ENCODE data around the gene BAIAP2.

The BAIAP2 gene

GRCh38 chr17:81034779-81035520 lies at the start of gene BAIAP2:
Gene BAIAP2 (plus strand): TSS chr17:81035151. CDS start chr17:81035255, 104 bp downstream.
- Mint-ChIP-seq H3K4me3 (peak within 1 kb of the TSS; percentile 69), H3K4me1 (peaks cover 28% of the 10 kb centered on the region), H3K9me3 (no peaks in the 10 kb centered on the region), H3K36me3 (peaks cover 6% of the 10 kb centered on the region), H3K27ac (peak within 1 kb of the TSS; percentile 45)
- peak; percentile 90 to 93 for DNase-seq (ENCODE audit: low spot score in 2 of 2)
- ATAC-seq = peak; percentile 83

- DNase-seq (ENCODE audit: low spot score in 2 of 2) = no peak
- H3K9me3 Mint-ChIP-seq = no peaks in the 10 kb centered on the region
- H3K27ac Mint-ChIP-seq = no peak overlapping the region
- peaks cover 6% of the 10 kb centered on the region for H3K4me1 Mint-ChIP-seq
- peaks cover 6% of the 10 kb centered on the region for H3K36me3 Mint-ChIP-seq
- no peak for ATAC-seq
- no peak overlapping the region for H3K4me3 Mint-ChIP-seq
Measured at GRCh38 chr17:80986046-80986445, 48.9 kb upstream of the BAIAP2 start.

- Mint-ChIP-seq H3K4me3 (no peak overlapping the region), H3K9me3 (no peaks in the 10 kb centered on the region), H3K36me3 (peaks cover 11% of the 10 kb centered on the region), H3K4me1 (peaks cover 6% of the 10 kb centered on the region), H3K27ac (no peak overlapping the region)
- no peak for DNase-seq (ENCODE audit: low spot score in 2 of 2)
- ATAC-seq = no peak
Measured at GRCh38 chr17:80986816-80987475, 48.0 kb upstream of the BAIAP2 start.

- H3K9me3 Mint-ChIP-seq = no peaks in the 10 kb centered on the region
- ATAC-seq = no peak
- H3K36me3 Mint-ChIP-seq = peaks cover 15% of the 10 kb centered on the region
- DNase-seq (ENCODE audit: low spot score in 2 of 2) = no peak
- H3K27ac Mint-ChIP-seq = no peak overlapping the region
- H3K4me1 Mint-ChIP-seq = peaks cover 8% of the 10 kb centered on the region
- no peak overlapping the region for H3K4me3 Mint-ChIP-seq
Measured at GRCh38 chr17:80987941-80988461, 47.0 kb upstream of the BAIAP2 start.

- peaks cover 15% of the 10 kb centered on the region for H3K4me1 Mint-ChIP-seq
- no peak overlapping the region for H3K27ac Mint-ChIP-seq
- H3K36me3 Mint-ChIP-seq = peaks cover 19% of the 10 kb centered on the region
- no peak for DNase-seq (ENCODE audit: low spot score in 2 of 2)
- peak overlapping the region; percentile 74 for H3K4me3 Mint-ChIP-seq
- H3K9me3 Mint-ChIP-seq = no peaks in the 10 kb centered on the region
- ATAC-seq = no peak
Measured at GRCh38 chr17:80989586-80989913, 45.4 kb upstream of the BAIAP2 start.

- H3K9me3 Mint-ChIP-seq = no peaks in the 10 kb centered on the region
- peak overlapping the region; percentile 95 for H3K27ac Mint-ChIP-seq
Measured at GRCh38 chr17:80990921-80991644, 43.9 kb upstream of the BAIAP2 start.

GRCh38 chr17:80991645-80992076 lies 43.3 kb upstream of the BAIAP2 start, which contains the start of gene CHMP6:
Gene CHMP6 (plus strand): TSS chr17:80991841. CDS start chr17:80991919, 78 bp downstream.
- DNase-seq (ENCODE audit: low spot score in 2 of 2) (peak; percentile 69 to 84), ATAC-seq (peak; percentile 82)
- Mint-ChIP-seq H3K9me3 (no peaks in the 10 kb centered on the region), H3K4me1 (peaks cover 15% of the 10 kb centered on the region), H3K4me3 (peak within 1 kb of the TSS; percentile 74), H3K27ac (peak within 1 kb of the TSS; percentile 95), H3K36me3 (peaks cover 30% of the 10 kb centered on the region)

More at GRCh38 chr17:80990921-80991644, 43.9 kb upstream of the BAIAP2 start:
- peaks cover 15% of the 10 kb centered on the region for H3K4me1 Mint-ChIP-seq
- ATAC-seq = no peak
- H3K4me3 Mint-ChIP-seq = peak overlapping the region; percentile 74
- no peak for DNase-seq (ENCODE audit: low spot score in 2 of 2)
- H3K36me3 Mint-ChIP-seq = peaks cover 24% of the 10 kb centered on the region

GRCh38 chr17:80992077-80992947 lies 42.6 kb upstream of the BAIAP2 start:
- Mint-ChIP-seq H3K36me3 (peaks cover 34% of the 10 kb centered on the region), H3K27ac (peak overlapping the region; percentile 83), H3K9me3 (no peaks in the 10 kb centered on the region), H3K4me1 (peaks cover 15% of the 10 kb centered on the region), H3K4me3 (peak overlapping the region; percentile 74)
- ATAC-seq (peak; percentile 44), DNase-seq (ENCODE audit: low spot score in 2 of 2) (peak in 1 of 2 donors; percentile 51)

GRCh38 chr17:80992948-80993624 lies 41.9 kb upstream of the BAIAP2 start:
- Mint-ChIP-seq H3K36me3 (peaks cover 34% of the 10 kb centered on the region), H3K9me3 (no peaks in the 10 kb centered on the region), H3K27ac (peak overlapping the region; percentile 83), H3K4me1 (peaks cover 15% of the 10 kb centered on the region), H3K4me3 (peak overlapping the region; percentile 59)
- DNase-seq (ENCODE audit: low spot score in 2 of 2) (no peak), ATAC-seq (no peak)

- peaks cover 40% of the 10 kb centered on the region for H3K36me3 Mint-ChIP-seq
- H3K9me3 Mint-ChIP-seq = no peaks in the 10 kb centered on the region
- no peak overlapping the region for H3K27ac Mint-ChIP-seq
- ATAC-seq (no peak), DNase-seq (ENCODE audit: low spot score in 2 of 2) (no peak)
- peaks cover 15% of the 10 kb centered on the region for H3K4me1 Mint-ChIP-seq
- H3K4me3 Mint-ChIP-seq = no peak overlapping the region
Measured at GRCh38 chr17:80995131-80995530, 39.8 kb upstream of the BAIAP2 start.

- H3K36me3 Mint-ChIP-seq = peaks cover 29% of the 10 kb centered on the region
- H3K4me1 Mint-ChIP-seq = peaks cover 10% of the 10 kb centered on the region
- ATAC-seq = no peak
- no peak overlapping the region for H3K4me3 Mint-ChIP-seq
- no peak for DNase-seq (ENCODE audit: low spot score in 2 of 2)
- no peaks in the 10 kb centered on the region for H3K9me3 Mint-ChIP-seq
- no peak overlapping the region for H3K27ac Mint-ChIP-seq
Measured at GRCh38 chr17:80996422-80997305, 38.3 kb upstream of the BAIAP2 start.

- H3K4me3 Mint-ChIP-seq = no peak overlapping the region
- peaks cover 29% of the 10 kb centered on the region for H3K36me3 Mint-ChIP-seq
- DNase-seq (ENCODE audit: low spot score in 2 of 2) = no peak
- H3K4me1 Mint-ChIP-seq = peaks cover 15% of the 10 kb centered on the region
- H3K9me3 Mint-ChIP-seq = no peaks in the 10 kb centered on the region
- ATAC-seq = peak; percentile 56
- H3K27ac Mint-ChIP-seq = no peak overlapping the region
Measured at GRCh38 chr17:80997424-80998117, 37.4 kb upstream of the BAIAP2 start.

Data from stimulated activated effector memory CD8-positive, alpha-beta T cell treated with anti-CD3 and anti-CD28 coated beads, Interleukin-12 subunit alpha, Interleukin-12 subunit beta, amount 100 ng/mL, for 72 hours (primary cell).